Measurements from ENCODE around the gene RTKN2.

DNA sequence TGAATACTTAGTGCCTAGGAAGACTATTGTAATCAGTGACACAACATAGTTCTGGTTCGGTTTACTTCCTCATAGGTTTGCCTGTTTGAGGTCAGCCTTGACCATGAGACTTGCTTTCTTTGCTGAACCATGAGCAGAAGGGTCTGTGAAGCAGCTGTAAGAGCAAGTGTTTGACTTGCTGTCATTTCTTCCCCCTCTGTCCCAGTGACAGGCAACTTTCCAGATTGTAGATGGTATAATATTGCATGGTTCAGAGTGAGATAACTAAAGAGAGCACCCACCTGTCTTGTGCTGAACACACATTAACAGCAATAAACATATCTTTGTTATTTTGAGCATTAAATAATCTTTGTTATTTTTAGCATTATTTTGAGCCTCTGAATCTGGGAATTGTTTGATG is 9.3 kb upstream of the RTKN2 start:
- TF ChIP-seq POLR2AphosphoS5 (IDR thresholded peaks at IDR 0.05): no peak
- TF ChIP-seq, protein P1, sequence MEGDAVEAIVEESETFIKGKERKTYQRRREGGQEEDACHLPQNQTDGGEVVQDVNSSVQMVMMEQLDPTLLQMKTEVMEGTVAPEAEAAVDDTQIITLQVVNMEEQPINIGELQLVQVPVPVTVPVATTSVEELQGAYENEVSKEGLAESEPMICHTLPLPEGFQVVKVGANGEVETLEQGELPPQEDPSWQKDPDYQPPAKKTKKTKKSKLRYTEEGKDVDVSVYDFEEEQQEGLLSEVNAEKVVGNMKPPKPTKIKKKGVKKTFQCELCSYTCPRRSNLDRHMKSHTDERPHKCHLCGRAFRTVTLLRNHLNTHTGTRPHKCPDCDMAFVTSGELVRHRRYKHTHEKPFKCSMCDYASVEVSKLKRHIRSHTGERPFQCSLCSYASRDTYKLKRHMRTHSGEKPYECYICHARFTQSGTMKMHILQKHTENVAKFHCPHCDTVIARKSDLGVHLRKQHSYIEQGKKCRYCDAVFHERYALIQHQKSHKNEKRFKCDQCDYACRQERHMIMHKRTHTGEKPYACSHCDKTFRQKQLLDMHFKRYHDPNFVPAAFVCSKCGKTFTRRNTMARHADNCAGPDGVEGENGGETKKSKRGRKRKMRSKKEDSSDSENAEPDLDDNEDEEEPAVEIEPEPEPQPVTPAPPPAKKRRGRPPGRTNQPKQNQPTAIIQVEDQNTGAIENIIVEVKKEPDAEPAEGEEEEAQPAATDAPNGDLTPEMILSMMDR (IDR thresholded peaks at IDR 0.05): no peak
- no peak for TF ChIP-seq POLR2A (IDR thresholded peaks at IDR 0.05; ENCODE audit: low read depth)
